GM18907 (cell line): ENCODE data around the gene ING1.
"Not testable (repeated sequence)": the region's sequence is repeated elsewhere in the genome, so short reads cannot be mapped to it uniquely, and the experiment has no call there.

ENCODE experiments used
- ATAC-seq: cut with Tn5 transposase; IDR thresholded peaks from one replicate; pipeline ENCODE4 v1.9.1; 2021; ENCODE audit warnings: mild to moderate bottlenecking, moderate library complexity; ENCODE audit not compliant: unreplicated experiment

ING1 gene

DNA sequence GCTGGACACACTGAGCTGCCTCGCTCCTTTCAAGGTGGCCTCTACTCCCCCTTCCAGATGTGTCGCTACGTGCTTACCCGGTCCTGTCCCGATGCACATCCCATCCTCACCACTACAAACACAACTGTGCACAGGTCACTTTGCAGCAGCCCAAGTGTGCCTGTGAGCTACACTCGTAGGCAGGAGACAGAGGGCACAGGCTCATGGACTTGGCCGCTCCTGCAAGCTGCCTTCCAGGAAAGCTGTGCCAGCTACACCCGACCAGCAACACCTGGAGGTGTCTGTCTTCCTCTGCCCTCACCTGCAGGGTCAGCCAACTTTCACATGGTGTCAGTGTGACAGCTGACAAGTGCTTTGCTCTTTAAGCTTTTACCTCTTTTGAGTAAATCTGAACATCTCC lies 23.0 kb upstream of the ING1 start:
- no peak for ATAC-seq

DNA sequence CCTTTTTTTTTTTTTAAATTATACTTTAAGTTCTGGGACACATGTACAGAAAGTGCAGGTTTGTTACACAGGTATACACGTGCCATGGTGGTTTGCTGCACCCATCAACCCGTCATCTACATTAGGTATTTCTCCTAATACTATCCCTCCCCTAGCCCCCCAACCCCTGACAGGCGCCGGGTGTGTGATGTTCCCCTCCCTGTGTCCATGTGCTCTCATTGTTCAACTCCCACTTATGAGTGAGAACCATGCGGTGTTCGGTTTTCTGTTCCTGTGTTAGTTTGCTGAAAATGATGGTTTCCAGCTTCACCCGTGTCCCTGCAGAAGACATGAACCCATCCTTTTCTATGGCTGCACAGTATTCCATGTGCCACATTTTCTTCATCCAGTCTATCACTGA lies 17.7 kb upstream of the ING1 start:
- not testable (repeated sequence) for ATAC-seq

DNA sequence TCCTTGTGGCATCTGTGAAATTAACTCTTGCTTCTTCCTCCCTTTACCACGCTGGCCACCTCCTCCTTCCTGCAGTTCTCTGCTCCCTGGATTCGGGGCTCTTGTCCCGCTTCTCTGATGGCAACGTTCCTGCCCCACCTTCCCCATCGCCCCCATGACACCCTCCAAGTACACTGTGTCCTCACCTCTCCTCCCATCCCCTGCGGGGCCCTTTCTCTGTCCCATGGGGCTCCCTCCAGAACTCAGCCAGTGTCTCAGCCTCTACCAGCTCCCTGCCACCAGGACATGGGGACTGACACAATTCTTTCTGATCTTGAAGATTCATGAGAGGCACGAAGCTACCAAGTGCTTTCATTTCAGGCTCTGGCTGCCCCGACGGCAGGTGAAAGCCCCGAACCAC lies 16.7 kb upstream of the ING1 start:
- ATAC-seq = no peak

DNA sequence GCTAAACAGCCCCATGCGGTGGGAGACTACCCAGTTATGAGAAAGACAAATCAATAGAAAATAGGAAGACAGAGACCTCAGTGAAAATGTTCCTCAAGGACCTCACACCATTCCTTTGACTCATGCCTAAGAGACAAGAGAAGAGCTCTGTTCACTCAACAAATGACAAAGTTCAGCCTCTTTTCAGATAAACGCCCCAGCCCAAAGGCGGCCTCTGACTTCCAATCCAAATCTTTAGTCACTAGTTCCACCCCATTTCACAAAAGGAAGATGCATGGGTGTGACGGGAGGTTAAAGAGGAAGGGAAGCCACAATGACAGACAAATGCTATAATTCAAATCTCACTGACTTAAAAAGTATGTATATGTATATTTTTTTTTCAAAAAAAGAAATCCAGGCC lies 15.7 kb upstream of the ING1 start:
- no peak for ATAC-seq

DNA sequence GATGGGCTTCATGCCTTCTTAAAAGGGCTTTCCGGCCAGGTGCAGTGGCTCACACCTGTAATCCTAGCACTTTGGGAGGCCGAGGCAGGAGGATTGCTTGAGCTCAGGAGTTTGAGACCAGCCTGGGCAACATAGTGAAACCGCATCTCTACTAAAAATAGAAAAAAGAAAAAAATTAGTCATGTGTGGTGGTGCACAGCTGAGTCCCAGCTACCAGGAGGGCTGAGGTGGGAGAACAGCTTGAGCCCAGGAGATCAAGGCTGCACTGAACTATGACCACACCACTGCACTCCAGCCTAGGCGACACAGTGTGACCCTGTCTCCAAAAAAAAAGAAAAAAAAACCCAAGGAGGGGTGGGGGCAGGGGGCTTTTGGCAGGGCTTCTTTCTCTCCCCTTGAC lies 14.8 kb upstream of the ING1 start:
- peak; percentile 59 for ATAC-seq

DNA sequence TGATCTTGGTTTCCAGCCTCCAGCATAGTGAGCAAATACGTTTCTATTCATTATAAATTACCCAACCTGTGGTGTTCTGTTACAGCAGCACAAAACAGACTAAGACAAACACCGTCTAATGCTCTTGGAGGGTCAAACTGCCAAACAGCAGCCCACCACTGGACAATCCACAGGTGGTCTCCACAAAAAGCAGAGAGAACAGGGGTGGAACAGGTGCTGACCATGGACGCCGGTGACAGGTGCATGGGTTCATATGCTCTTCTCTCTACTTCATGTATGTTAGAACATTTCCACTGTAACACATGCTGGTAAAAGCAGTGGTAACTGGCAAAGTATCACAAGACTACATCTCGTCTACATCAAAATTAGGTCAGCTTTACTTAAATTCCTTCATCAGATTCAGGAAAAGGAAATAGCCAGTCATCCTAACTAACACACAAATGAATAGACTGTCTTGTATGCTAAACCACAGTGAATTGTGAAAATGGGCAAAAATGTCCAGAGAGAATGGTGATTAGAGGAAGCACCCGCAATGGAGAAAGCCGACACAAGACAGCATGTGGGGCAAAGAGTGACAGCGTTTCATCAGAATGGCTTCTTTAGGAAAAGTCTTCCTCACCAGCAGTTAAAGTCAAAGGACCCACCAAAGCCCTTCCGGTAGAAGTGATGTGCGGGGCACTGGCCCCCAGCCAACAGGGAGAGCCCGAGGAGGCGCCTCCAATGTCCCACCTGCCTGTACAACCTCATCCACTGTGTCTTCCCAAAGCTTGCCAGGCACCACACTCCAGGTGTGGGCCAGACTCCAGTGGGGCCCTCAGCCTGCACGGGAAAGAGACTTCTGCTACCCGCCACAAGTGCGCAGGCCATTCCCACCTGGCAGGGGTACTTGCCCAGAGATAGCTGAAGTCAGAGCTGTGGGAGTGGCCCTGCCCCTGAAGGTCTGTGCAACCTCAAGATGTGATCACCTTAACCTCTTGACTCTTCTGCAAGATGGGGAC lies 14.1 kb upstream of the ING1 start:
- no peak for ATAC-seq

DNA sequence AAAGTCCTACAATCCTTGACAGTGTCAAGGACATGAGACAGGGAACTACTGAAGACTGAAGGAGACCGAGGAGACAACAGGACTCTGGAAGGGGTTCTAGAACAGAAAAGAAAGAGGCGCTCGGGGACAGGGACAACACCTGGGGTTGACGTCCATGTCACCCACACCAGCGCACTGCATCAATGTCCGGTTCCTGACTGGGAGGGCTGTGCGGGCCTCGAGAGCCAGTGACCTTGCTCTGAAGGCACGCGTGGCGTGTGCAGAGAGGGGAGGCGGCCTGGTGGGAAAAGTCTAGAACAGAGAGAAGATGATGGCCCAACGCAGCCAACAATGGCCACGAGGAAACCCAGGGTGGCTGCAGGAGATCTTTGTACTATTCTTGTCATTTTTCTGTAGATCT lies 13.3 kb upstream of the ING1 start:
- no peak for ATAC-seq

DNA sequence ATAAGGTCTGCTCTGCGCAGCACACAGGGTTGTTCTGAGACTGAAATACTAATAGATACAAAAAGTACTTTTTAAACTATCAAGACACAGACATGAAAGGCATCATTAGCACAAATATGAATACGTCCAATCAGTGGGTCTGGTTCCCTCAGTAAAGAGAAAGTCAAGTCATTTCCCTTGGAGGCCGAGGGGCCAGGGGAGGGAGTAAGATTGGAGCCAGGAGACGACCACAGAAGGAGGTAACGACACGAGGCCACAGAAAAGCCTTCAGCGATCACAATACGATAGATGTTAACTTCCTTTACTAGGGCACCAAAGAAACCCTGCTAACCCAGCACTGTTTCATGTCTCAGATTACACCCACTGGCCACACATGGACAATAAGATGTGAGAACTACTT lies 12.9 kb upstream of the ING1 start:
- ATAC-seq = no peak

DNA sequence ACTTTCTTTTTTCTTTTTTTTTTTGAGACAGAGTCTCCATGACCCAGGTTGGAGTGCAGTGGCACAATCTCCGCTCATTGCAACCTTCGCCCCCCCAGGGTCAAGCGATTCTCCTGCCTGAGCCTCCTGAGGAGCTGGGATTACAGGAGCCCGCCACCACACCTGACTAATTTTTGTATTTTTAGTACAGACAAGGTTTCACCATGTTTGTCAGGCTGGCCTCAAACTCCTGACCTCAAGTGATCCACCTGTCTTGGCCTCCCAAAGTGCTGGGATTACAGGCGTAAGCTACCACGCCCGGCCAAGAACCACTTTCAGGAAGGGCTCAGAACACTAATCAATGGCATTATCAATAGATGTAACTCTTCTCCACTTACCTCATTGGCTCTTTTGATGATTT lies 12.4 kb upstream of the ING1 start:
- not testable (repeated sequence) for ATAC-seq

DNA sequence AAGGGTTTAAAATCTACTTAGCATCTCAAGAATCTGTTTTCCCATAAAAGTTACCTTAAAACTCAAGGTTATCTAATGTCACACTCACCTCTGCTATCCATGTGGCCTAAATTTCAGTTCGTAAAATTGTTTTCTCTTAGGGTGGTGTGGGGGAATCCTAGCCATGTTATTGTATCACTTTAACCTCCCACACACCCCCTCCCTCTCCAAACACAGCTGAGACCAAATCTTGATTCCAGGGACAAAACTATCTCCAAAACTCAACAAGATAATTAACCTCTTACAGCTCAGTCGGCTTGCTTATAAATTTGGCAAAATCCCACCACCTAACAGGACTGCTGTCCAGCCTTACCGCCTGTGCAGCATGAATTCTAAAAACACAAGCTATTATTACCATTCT lies 11.4 kb upstream of the ING1 start:
- ATAC-seq = no peak

DNA sequence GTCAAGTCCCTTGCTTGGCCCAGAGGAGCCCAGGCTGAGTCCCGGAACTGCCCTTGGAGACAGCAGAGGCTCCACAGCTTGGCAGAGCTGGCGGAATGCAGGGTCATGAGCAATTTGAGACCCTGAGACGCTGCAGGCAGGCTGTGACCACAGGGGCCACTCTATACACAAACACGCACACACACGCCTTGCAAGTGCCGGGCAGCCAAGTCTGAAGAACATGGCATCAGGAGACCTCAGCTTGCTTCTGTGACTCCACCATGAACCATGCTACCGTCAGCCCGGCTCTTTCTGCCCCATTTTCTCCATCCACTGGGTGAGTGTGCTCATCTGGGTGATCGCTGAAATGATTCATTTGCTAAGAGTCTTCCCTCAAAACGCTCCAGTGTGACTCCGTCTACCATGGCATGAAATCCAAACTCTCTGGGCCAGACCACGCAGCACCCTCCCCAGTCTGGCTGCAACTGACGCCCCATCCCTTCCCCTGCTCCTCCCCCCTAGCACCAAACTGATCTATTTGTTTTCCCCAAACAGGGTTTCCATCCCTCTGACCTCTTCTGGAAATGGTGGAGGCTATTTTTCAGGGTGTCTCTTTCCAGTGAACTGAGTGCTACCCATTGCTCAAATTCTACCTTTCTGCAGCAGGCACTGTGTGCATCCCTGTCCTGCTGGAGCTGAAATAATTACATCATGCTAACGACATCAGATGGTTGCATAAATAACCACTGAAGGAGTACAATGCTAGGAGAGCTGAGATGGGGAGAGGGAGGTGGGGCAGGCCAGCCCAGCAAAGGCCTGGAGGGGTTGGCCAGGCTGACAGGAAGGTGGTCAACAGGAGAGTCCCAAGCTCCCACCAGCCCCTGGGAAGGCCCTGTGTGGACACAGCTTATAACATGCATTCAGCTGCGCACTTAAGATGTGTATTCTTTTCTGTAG lies 10.6 kb upstream of the ING1 start:
- no peak for ATAC-seq

DNA sequence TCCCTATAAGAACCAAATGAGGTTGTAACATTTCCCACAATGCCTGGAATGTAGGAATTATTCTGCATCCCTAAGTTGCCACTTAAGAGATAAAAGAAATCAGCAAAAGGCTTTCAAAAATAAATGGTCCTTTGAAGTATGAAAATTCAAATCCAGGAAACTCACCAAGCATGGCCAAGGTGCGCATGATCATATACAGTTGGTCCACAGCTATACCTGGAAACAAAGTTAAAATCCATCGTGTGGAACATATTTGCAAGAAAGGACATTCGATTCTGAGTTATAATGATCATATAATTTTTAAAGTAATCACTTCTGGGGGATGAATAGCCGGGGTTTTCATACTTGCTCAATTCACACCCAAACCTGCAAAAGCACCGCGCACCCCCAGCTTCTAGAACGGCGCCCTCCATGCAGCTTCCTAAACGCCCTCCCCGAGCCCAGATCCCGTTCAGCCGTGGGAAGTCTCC lies 8.1 kb upstream of the ING1 start:
- no peak for ATAC-seq

DNA sequence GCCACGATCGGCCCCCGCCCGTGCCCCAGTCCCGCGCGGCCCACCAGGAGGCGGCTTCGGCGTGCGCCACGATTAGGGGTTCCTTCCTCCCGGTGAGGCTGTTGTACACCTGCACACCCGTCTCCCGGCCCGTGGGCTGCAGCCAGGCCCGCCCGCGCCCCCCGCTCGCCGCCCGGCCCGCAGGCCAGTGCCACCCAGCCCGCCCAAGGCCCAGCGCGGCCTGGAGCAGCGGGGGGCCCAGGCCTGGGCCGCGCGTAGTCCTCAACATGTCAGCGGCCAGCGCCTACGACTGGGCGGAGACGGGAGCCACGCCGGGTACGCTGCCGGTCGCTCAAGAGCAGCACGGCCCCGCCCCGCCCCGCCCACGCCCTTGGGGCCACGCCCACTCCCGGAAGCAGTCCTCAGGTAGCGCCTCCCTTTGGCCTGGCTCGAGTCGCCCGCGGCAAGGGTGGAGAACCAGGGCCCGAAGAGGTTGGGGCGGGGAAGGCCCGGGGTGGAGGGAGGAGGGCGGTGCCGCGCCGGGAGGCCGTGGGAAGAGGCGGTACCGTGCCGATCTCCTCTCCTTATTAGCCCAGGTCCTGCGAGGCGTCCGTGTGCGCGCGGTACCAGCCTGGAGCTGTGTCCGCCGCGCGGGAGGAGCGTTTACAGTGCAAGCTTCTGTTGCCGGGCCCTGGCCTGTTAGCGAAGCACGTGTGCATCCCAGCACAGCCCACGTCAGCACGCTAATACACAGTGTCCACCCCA lies 7.5 kb upstream of the ING1 start, which contains the start of gene CARS2:
CARS2 (minus strand) TSS at position 291 of the 744 bp plus-strand sequence; CDS start at position 268, 23 bp downstream.
- peak; percentile 97 for ATAC-seq

DNA sequence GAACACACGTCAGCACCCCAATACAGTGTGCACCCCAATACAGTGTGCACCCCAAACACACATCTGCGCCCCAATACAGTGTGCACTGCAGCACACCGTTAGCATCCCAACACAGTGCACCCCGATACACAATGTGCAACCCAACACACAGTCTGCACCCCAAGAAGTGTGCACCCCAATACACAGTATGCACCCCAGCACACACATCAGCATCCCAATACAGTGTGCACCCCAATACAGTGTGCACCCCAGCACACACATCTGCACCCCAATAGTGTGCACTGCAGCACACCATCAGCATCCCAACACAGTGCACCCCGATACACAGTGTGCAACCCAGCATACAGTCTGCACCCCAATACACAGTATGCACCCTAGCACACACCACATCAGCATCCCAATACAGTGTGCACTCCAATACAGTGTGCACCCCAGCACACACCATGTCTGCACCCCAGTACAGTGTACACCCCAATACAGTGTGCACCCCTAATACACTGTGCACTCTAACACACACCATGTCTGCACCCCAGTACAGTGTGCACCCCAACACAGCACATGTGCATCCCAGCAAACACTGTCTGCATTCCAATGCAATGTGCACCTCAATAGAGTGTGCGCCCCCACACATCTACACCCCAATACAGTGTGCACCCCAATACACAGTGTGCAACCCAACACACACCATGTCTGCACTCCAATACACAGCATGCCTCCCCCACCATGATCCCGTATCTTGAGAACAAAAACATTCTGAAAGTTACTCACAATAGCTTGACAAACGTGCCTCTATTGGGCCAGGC lies 6.7 kb upstream of the ING1 start:
- ATAC-seq = no peak

DNA sequence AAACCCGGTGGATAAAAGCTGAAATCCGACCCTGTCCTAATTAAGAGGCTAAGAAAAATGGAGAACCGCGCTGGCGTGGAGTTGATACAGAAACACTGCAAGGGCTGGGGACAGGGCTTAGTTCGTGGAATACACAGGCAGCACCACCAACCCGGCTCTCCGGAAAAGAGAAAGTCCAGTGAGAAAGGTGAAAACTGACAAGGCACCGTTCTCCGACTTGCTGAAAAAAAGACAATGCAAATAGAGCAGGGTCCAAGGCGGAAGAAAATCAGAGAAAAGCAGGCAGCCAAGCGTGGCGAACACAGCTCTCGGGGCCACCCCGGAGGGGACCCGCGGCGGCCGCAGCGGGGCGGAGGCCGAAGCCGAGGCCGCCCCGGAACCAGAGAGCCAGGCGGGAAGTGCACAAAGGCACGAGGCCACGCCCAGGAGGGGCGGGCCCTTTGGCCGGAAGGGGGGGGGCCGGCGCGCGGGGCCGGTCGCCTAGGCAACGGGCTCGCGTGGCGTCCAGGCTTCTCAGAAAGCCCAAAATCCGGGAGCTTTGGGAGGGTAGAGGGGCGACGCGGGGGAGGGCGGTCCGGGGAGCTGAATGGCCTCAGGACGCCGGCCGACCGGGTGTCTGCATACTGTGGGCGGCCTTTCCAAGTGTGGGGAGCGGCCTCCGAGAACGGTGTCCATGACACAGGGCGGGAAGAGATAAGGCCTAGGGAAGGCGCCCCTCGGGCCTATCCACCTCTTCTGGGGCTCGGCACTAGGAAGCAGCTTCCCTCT lies 1.2 kb upstream of the ING1 start:
- peak; percentile 32 for ATAC-seq

DNA sequence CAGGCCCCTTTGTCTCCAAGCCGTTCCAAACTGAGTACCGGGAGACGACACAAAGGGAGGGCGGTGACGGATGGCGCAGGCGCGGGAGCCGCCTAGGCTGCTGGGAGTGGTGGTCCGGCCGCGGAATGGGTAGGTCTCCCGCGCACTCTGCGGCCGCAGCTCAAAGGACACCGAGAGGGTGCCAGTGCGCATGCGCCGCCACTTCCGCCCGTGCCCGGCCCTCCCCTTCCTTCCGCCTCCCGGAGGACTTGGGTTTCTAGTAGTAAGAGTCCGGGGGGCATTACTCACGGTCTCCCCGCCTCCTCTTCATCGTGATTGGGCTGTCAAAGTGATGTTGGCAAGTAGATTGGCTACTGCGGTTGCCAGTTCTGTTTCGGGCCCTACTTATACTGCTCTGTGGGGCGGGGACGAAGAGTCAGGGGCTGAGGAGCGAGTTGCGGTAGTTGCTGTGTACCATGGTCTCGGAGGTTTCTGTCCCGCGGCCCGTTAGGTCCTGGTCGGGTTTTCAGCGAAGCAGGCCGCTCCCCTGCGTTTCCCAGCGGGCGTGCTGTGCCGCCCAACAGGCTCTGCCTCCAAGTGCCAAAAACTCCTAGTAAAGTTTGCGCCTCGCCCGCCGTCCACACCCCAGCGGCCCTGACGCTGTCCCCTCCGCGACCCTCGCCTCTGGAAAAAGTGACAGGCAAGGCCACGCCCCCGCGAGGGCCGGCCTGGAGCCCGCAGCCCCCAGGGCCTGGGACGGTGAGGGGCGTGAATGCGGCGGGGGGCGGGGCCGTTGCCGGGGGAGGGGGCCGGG lies 455 bp upstream of the ING1 start:
- ATAC-seq = peak; percentile 64

DNA sequence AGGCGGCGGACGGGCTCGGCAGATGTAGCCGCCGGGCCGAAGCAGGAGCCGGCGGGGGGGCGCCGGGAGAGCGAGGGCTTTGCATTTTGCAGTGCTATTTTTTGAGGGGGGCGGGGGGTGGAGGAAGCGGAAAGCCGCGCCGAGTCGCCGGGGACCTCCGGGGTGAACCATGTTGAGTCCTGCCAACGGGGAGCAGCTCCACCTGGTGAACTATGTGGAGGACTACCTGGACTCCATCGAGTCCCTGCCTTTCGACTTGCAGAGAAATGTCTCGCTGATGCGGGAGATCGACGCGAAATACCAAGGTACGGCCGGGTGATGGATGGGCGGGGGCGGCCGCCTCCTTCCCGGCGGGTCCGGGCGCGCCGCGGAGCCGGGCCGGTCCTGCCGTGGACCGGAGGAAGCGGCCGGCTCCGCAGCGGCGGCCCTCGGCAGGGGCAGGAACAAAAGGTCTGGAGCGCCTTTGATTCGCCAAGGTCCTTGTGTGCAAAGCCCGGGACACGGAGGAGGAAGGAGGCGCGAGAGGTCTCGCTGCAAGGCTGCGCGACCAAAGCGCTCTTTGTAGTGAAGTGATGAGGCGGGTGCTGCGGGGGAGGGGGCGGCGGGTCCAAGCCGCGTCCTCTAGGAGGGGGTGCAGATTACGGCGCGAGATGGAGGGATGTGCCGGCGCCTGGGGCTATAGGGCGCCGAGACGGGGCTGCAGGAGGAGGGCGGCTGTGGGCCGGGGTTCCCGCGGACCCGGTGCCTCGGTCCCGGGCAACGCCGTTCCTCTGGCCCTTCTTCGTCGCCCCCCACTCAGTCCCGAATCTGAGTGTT lies 689 bp downstream of the ING1 start:
- no peak for ATAC-seq
